GM23248 (cell line): Measurements from ENCODE around the gene UBR3.

Source experiments
- EZH2 ChIP-seq: fragments of 200-600 bp; sonication (generic); IDR thresholded peaks from 2 replicates; pipeline ENCODE4 v1.6.1; 2018; ENCODE audit warnings: antibody characterized with exemption, mild to moderate bottlenecking; ENCODE audit not compliant: insufficient read depth, poor library complexity, severe bottlenecking
- EZH2phosphoT487 ChIP-seq: fragments of 200-600 bp; sonication (generic); IDR thresholded peaks from 2 replicates; pipeline ENCODE4 v1.6.1; 2018; ENCODE audit warnings: antibody characterized with exemption, moderate library complexity, mild to moderate bottlenecking, low read depth; ENCODE audit not compliant: insufficient read depth

- TF ChIP-seq EZH2 (no peak), EZH2phosphoT487 (no peak)
Measured at GRCh38 chr2:170101789-170102188, 274.5 kb downstream of the UBR3 start.
